Loucy (cell line): ENCODE data around the gene UNKL.

Source experiments
- H2AFZ ChIP-seq: fragments of 200-600 bp; sonication (generic); 2 replicates; pipeline ENCODE4 v1.6.0; 2016; ENCODE audit warnings: antibody characterized with exemption, mild to moderate bottlenecking, low read length, moderate library complexity
- H3F3A ChIP-seq: fragments of 200-600 bp; 2 replicates; pipeline ENCODE4 v1.6.0; 2016; ENCODE audit warnings: antibody characterized with exemption, low read depth, mild to moderate bottlenecking
- H3K27me3 ChIP-seq: fragments of 200-600 bp; sonication (generic); 2 replicates; pipeline ENCODE4 v1.6.1; 2014; ENCODE audit warnings: low read length, mild to moderate bottlenecking; ENCODE audit not compliant: insufficient read depth, poor library complexity, severe bottlenecking
- H3K36me3 ChIP-seq: fragments of 200-600 bp; sonication (generic); 2 replicates; pipeline ENCODE4 v1.6.1; 2016; ENCODE audit warnings: low read length; ENCODE audit not compliant: insufficient read depth
- H3K4me1 ChIP-seq: fragments of 200-600 bp; sonication (generic); 2 replicates; pipeline ENCODE4 v1.5.1; 2014; ENCODE audit warnings: low read length, mild to moderate bottlenecking; ENCODE audit not compliant: insufficient read depth, poor library complexity, severe bottlenecking
- H3K4me2 ChIP-seq: fragments of 200-600 bp; sonication (generic); 2 replicates; pipeline ENCODE4 v1.6.0; 2014; ENCODE audit warnings: antibody characterized with exemption, low read length, low read depth, mild to moderate bottlenecking; ENCODE audit not compliant: poor library complexity, severe bottlenecking
- H3K4me3 ChIP-seq: fragments of 200-600 bp; sonication (generic); 2 replicates; pipeline ENCODE4 v1.5.1; 2014; ENCODE audit warnings: low read length, mild to moderate bottlenecking, mixed read lengths; ENCODE audit not compliant: poor library complexity, severe bottlenecking
- H3K79me2 ChIP-seq: fragments of 200-600 bp; sonication (generic); 2 replicates; pipeline ENCODE4 v1.6.1; 2014; ENCODE audit warnings: low read length; ENCODE audit not compliant: insufficient read depth
- H3K9ac ChIP-seq: fragments of 200-600 bp; sonication (generic); 2 replicates; pipeline ENCODE4 v1.6.0; 2014; ENCODE audit warnings: mild to moderate bottlenecking, low read depth, low read length, moderate library complexity; ENCODE audit not compliant: poor library complexity, severe bottlenecking
- H3K9me2 ChIP-seq: fragments of 200-600 bp; sonication (generic); replicated peaks from 2 replicates; pipeline ENCODE4 v1.6.1; 2016; ENCODE audit warnings: low read depth, low read length, mixed read lengths
- H3K9me3 ChIP-seq: fragments of 200-600 bp; sonication (generic); 2 replicates; pipeline ENCODE4 v1.6.1; 2014; ENCODE audit warnings: mild to moderate bottlenecking, antibody characterized with exemption, low read length, low read depth; ENCODE audit not compliant: insufficient read depth
- H4K20me1 ChIP-seq: fragments of 200-600 bp; sonication (generic); 2 replicates; pipeline ENCODE4 v1.6.0; 2014; ENCODE audit warnings: antibody characterized with exemption, low read length, mild to moderate bottlenecking; ENCODE audit not compliant: insufficient read depth, poor library complexity, severe bottlenecking
- CTCF ChIP-seq: fragments of 200-600 bp; sonication (generic); conservative IDR thresholded peaks from 2 replicates; pipeline ENCODE4 v1.5.1; 2014; ENCODE audit warnings: mild to moderate bottlenecking, antibody characterized with exemption, low read length
- EZH2phosphoT487 ChIP-seq: fragments of 200-600 bp; IDR thresholded peaks from 2 replicates; pipeline ENCODE4 v1.6.1; 2018; ENCODE audit warnings: antibody characterized with exemption, mild to moderate bottlenecking, moderate library complexity, borderline replicate concordance

The UNKL gene

GRCh38 chr16:1378087-1378803 is 36.3 kb downstream of the UNKL start:
- no peaks in the 10 kb centered on the region for H4K20me1 ChIP-seq
- no peaks in the 10 kb centered on the region for H3K9me2 ChIP-seq
- no peak overlapping the region for H2AFZ ChIP-seq
- TF ChIP-seq CTCF (no peak), EZH2phosphoT487 (no peak)
- no peak overlapping the region for H3K4me3 ChIP-seq
- no peaks in the 10 kb centered on the region for H3K36me3 ChIP-seq
- H3K9ac ChIP-seq, result no peak overlapping the region
- H3K9me3 ChIP-seq, result no peaks in the 10 kb centered on the region
- H3K4me1 ChIP-seq, result no peaks in the 10 kb centered on the region
- H3K4me2 ChIP-seq, result no peak overlapping the region
- no peaks in the 10 kb centered on the region for H3F3A ChIP-seq
- no peaks in the 10 kb centered on the region for H3K79me2 ChIP-seq
- H3K27me3 ChIP-seq, result no peaks in the 10 kb centered on the region

- no peak for TF ChIP-seq EZH2phosphoT487
- TF ChIP-seq CTCF, result no peak
- H3K9me2 ChIP-seq, result no peaks in the 10 kb centered on the region
- no peak overlapping the region for H3K4me3 ChIP-seq
- no peaks in the 10 kb centered on the region for H3K9me3 ChIP-seq
- H3K36me3 ChIP-seq, result no peaks in the 10 kb centered on the region
- no peaks in the 10 kb centered on the region for H3F3A ChIP-seq
- no peaks in the 10 kb centered on the region for H3K4me1 ChIP-seq
- no peaks in the 10 kb centered on the region for H4K20me1 ChIP-seq
- no peaks in the 10 kb centered on the region for H3K27me3 ChIP-seq
- H3K4me2 ChIP-seq, result no peak overlapping the region
- no peaks in the 10 kb centered on the region for H3K79me2 ChIP-seq
- no peak overlapping the region for H3K9ac ChIP-seq
- H2AFZ ChIP-seq, result no peak overlapping the region
Observed at GRCh38 chr16:1377406-1378010, 37.0 kb downstream of the UNKL start.

DNA sequence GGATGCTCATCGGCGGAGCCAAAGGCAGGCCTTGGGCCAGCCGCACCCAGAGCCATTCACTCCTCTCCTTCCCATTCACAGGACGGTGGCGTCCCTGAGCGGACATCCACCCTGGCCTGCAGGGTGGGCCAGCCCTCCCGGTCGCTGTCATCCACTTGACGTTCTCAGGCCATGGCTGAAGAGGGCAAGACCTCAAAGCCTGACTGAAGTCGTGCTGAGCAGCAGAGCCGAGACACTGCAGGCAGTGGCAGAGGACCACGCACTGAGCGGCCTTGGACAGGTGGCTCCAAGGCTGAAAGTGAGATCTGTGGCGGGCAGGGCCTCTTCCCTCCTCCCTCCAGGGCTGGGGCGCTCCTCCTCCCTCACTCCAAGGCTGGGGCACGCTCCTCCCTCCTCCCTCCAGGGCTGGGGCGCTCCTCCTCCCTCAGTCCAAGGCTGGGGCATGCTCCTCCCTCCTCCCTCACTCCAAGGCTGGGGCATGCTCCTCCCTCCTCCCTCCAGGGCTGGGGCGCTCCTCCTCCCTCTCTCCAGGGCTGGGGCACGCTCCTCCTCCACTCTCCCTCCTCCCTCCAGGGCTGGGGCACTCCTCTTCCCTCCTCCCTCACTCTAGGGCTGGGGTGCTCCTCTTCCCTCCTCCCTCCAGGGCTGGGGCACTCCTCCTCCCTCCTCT is 38.6 kb downstream of the UNKL start:
- H3K4me2 ChIP-seq, result no peak overlapping the region
- no peak overlapping the region for H2AFZ ChIP-seq
- no peak overlapping the region for H3K4me3 ChIP-seq
- no peaks in the 10 kb centered on the region for H3K4me1 ChIP-seq
- no peak overlapping the region for H3K9ac ChIP-seq
- H3K36me3 ChIP-seq, result no peaks in the 10 kb centered on the region
- TF ChIP-seq EZH2phosphoT487 (no peak), CTCF (no peak)
- no peaks in the 10 kb centered on the region for H4K20me1 ChIP-seq
- no peaks in the 10 kb centered on the region for H3K9me3 ChIP-seq
- H3K79me2 ChIP-seq, result no peaks in the 10 kb centered on the region
- no peaks in the 10 kb centered on the region for H3K9me2 ChIP-seq
- no peaks in the 10 kb centered on the region for H3K27me3 ChIP-seq
- H3F3A ChIP-seq, result no peaks in the 10 kb centered on the region
